Activated CD4-positive, alpha-beta T cell treated with anti-CD3 and anti-CD28 coated beads, Interleukin-2, amount 50 U/mL, for 4 hours (primary cell): ENCODE results near the gene FLII.
A peak's percentile ranks its signal among the peaks of the same experiment; 100 is the strongest.
"Not testable (repeated sequence)": the region's sequence is repeated elsewhere in the genome, so short reads cannot be mapped to it uniquely, and the experiment has no call there.

ENCODE experiments used
- DNase-seq, 2 experiments: peaks; one replicate each; pipeline ENCODE4 v3.0.0-alpha.2; 2020

FLII gene

GRCh38 chr17:18258356-18259038, at the start of gene FLII:
TSS of gene FLII (minus strand) at chr17:18258738. CDS start at chr17:18258690, 48 bp downstream.
- DNase-seq, result peak; percentile 30 to 35

GRCh38 chr17:18303206-18303605, 44.7 kb upstream of the FLII start:
- DNase-seq, result not testable (repeated sequence)

GRCh38 chr17:18300725-18301480, 42.4 kb upstream of the FLII start:
- no peak for DNase-seq

- not testable (repeated sequence) for DNase-seq
Measured at GRCh38 chr17:18298061-18298460, 39.5 kb upstream of the FLII start.

- no peak for DNase-seq
Measured at GRCh38 chr17:18291718-18292540, 33.4 kb upstream of the FLII start.

GRCh38 chr17:18285296-18285695, 26.8 kb upstream of the FLII start:
- DNase-seq, result no peak

- DNase-seq, result no peak
Measured at GRCh38 chr17:18281788-18282187, 23.2 kb upstream of the FLII start.

- no peak for DNase-seq
Measured at GRCh38 chr17:18280766-18281371, 22.3 kb upstream of the FLII start.

GRCh38 chr17:18280249-18280648, 21.7 kb upstream of the FLII start:
- DNase-seq, result no peak

GRCh38 chr17:18278867-18279266, 20.3 kb upstream of the FLII start:
- DNase-seq, result no peak

- no peak for DNase-seq
Measured at GRCh38 chr17:18277076-18277475, 18.5 kb upstream of the FLII start.

- DNase-seq, result no peak
Measured at GRCh38 chr17:18270046-18270931, 11.8 kb upstream of the FLII start.

GRCh38 chr17:18267927-18268711, 9.6 kb upstream of the FLII start:
- DNase-seq, result no peak

- DNase-seq, result no peak
Measured at GRCh38 chr17:18267366-18267765, 8.8 kb upstream of the FLII start.

GRCh38 chr17:18263885-18264682, 5.5 kb upstream of the FLII start:
- no peak for DNase-seq

- no peak for DNase-seq
Measured at GRCh38 chr17:18262641-18263040, 4.1 kb upstream of the FLII start.

- DNase-seq, result no peak
Measured at GRCh38 chr17:18262111-18262510, 3.6 kb upstream of the FLII start.

GRCh38 chr17:18261659-18262058, 3.1 kb upstream of the FLII start:
- DNase-seq, result no peak

- no peak for DNase-seq
Measured at GRCh38 chr17:18261146-18261515, 2.6 kb upstream of the FLII start.
